Measurements from ENCODE around the gene PRSS2. TPM values are rescaled to one million over a fixed set of nuclear protein-coding genes. Genes with fewer than 3 reads are reported as not detected.

Gene PRSS2
- total RNA-seq, 2 experiments from 2014 or later, result not detected

- POLR2A ChIA-PET, result interaction anchor here (0.6 to 6.2 kb wide), 12 partner anchors 10 to 583 kb away, joined by 3 to 154 read pairs (median 3); no protein-coding TSS in a partner anchor
Measured at GRCh38 chr7:142797391-142798377, 26.9 kb downstream of the PRSS2 start.

GRCh38 chr7:142798451-142799436 lies 28.0 kb downstream of the PRSS2 start:
- POLR2A ChIA-PET, result interaction anchor here (0.6 to 6.2 kb wide), 9 partner anchors 10 to 472 kb away, joined by 3 to 154 read pairs (median 4); no protein-coding TSS in a partner anchor
- CTCF ChIA-PET, result interaction anchor here (0.6 to 5.8 kb wide), 6 partner anchors 10 to 306 kb away, joined by 3 to 79 read pairs (median 4); no protein-coding TSS in a partner anchor

More at GRCh38 chr7:142797391-142798377, 26.9 kb downstream of the PRSS2 start:
- CTCF ChIA-PET, result interaction anchor here (0.6 to 5.8 kb wide), 8 partner anchors 11 to 305 kb away, joined by 3 to 79 read pairs (median 4); no protein-coding TSS in a partner anchor

DNA sequence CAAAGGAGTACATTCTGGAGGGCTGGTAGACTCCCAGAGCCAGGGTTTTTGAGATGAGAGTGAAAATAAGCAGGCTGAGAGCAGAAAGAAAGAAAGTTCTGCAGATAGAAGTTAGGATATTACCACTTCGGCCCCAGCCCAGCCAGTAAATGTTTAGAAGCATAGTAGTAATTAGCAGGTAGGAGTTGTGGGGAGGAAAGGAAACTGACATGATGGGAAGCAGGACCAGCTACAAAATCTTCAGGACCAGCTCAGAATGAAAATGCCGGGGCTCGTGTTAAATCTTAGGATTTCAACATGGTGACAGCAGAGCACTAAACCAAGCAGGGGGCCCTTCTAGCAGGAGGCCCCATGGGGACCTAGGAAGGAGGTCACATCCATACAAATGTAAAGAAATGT lies 28.7 kb downstream of the PRSS2 start:
- CTCF ChIA-PET, result interaction anchor here (0.9 to 5.8 kb wide), 2 partner anchors 9 to 473 kb away, joined by 3 to 79 read pairs; no protein-coding TSS in a partner anchor
- POLR2A ChIA-PET, result interaction anchor here (0.8 to 6.2 kb wide), 3 partner anchors 10 to 163 kb away, joined by 3 to 154 read pairs (median 130); no protein-coding TSS in a partner anchor

DNA sequence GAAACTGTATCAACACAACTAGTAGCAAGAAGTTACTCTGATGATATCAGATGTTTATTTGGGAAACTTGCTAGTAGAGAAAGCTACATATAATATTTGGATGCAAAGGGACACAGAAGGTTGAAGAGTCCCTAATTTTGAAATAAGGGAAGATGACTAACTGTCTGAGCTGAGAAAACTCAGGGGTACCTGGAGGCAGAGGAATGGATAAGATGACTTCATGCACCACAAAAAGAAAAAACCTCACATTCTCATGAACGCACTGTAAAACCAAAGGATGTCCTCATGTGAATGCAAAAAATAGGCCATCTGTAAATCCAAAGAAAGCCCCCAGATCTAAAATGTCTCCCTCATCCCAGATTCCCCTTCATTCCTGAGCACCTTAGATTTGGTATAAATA lies 29.3 kb downstream of the PRSS2 start:
- ChIA-PET CTCF (interaction anchor here (0.9 to 5.8 kb wide), 2 partner anchors 8 to 473 kb away, joined by 3 to 79 read pairs; no protein-coding TSS in a partner anchor), POLR2A (interaction anchor here (5.5 to 6.2 kb wide), 2 partner anchors 9 to 12 kb away, joined by 130 to 154 read pairs; no protein-coding TSS in a partner anchor)

GRCh38 chr7:142800699-142801260 lies 30.0 kb downstream of the PRSS2 start:
- ChIA-PET CTCF (interaction anchor here (2.2 kb wide), 1 partner anchor 10 kb away, joined by 11 read pairs; no protein-coding TSS in a partner anchor), POLR2A (interaction anchor here (0.6 to 6.2 kb wide), 4 partner anchors 8 to 351 kb away, joined by 3 to 154 read pairs (median 68); no protein-coding TSS in a partner anchor)

DNA sequence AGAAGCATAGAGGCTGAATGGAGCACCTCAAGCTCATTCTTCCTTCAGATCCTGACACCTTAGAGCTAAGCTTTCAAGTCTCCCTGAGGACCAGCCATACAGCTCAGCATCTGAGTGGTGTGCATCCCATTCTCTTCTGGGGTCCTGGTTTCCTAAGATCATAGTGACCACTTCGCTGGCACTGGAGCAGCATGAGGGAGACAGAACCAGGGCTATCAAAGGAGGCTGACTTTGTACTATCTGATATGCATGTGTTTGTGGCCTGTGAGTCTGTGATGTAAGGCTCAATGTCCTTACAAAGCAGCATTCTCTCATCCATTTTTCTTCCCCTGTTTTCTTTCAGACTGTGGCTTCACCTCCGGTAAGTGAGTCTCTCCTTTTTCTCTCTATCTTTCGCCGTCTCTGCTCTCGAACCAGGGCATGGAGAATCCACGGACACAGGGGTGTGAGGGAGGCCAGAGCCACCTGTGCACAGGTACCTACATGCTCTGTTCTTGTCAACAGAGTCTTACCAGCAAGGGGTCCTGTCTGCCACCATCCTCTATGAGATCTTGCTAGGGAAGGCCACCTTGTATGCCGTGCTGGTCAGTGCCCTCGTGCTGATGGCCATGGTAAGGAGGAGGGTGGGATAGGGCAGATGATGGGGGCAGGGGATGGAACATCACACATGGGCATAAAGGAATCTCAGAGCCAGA lies 31.0 kb downstream of the PRSS2 start:
- ChIA-PET POLR2A (interaction anchor here (1.0 kb wide), 1 partner anchor 16 kb away, joined by 3 read pairs; no protein-coding TSS in a partner anchor), CTCF (interaction anchor here (2.2 kb wide), 1 partner anchor 9 kb away, joined by 11 read pairs; no protein-coding TSS in a partner anchor)

- ChIA-PET POLR2A (no interaction called here), CTCF (interaction anchor here (2.2 kb wide), 1 partner anchor 9 kb away, joined by 11 read pairs; no protein-coding TSS in a partner anchor)
Measured at GRCh38 chr7:142802301-142802700, 31.5 kb downstream of the PRSS2 start.

- ChIA-PET CTCF (no interaction called here), POLR2A (no interaction called here)
Measured at GRCh38 chr7:142803901-142804300, 33.1 kb downstream of the PRSS2 start.

- ChIA-PET POLR2A (interaction anchor here (1.0 kb wide), 1 partner anchor 14 kb away, joined by 3 read pairs; no protein-coding TSS in a partner anchor), CTCF (no interaction called here)
Measured at GRCh38 chr7:142804728-142805207, 34.0 kb downstream of the PRSS2 start.

- CTCF ChIA-PET, result interaction anchor here (0.9 to 6.6 kb wide), 3 partner anchors 8 to 485 kb away, joined by 3 to 79 read pairs (median 3); no protein-coding TSS in a partner anchor
- POLR2A ChIA-PET, result interaction anchor here (1.0 to 7.5 kb wide), 3 partner anchors 8 to 16 kb away, joined by 3 to 154 read pairs (median 95); no protein-coding TSS in a partner anchor
Measured at GRCh38 chr7:142805350-142806021, 34.7 kb downstream of the PRSS2 start.

DNA sequence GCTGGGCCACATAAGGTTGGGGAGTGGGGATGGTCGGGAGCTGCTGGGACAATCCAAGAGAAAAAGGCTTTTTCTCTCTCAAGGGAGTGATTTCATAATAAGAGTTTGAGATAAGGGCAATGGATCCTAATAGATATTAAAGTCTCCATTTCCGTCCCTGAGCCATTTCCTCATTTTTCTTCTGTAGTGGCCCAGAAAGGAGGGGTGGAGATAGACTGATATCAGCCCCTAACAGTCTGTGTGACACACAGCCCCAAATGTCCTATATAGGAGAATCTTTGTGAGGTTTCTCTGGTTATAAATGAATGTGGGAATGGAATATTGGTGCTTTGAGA lies 35.2 kb downstream of the PRSS2 start:
- ChIA-PET POLR2A (interaction anchor here (6.3 to 7.5 kb wide), 2 partner anchors 8 to 16 kb away, joined by 95 to 154 read pairs; no protein-coding TSS in a partner anchor), CTCF (interaction anchor here (0.9 to 6.6 kb wide), 3 partner anchors 8 to 485 kb away, joined by 3 to 79 read pairs (median 3); no protein-coding TSS in a partner anchor)

GRCh38 chr7:142806957-142807356 lies 36.2 kb downstream of the PRSS2 start:
- CTCF ChIA-PET, result interaction anchor here (1.2 to 6.6 kb wide), 5 partner anchors 9 to 92 kb away, joined by 3 to 79 read pairs (median 23); no protein-coding TSS in a partner anchor
- POLR2A ChIA-PET, result interaction anchor here (0.6 to 7.5 kb wide), 5 partner anchors 9 to 454 kb away, joined by 3 to 154 read pairs (median 3); no protein-coding TSS in a partner anchor

GRCh38 chr7:142807855-142808460 lies 37.2 kb downstream of the PRSS2 start:
- ChIA-PET POLR2A (interaction anchor here (0.7 to 7.5 kb wide), 6 partner anchors 10 to 455 kb away, joined by 3 to 154 read pairs (median 4); no protein-coding TSS in a partner anchor), CTCF (interaction anchor here (0.9 to 6.6 kb wide), 8 partner anchors 10 to 457 kb away, joined by 3 to 79 read pairs (median 8); no protein-coding TSS in a partner anchor)

- ChIA-PET POLR2A (interaction anchor here (0.7 to 7.5 kb wide), 4 partner anchors 10 to 456 kb away, joined by 4 to 154 read pairs (median 50); no protein-coding TSS in a partner anchor), CTCF (interaction anchor here (0.9 to 6.6 kb wide), 7 partner anchors 11 to 456 kb away, joined by 4 to 79 read pairs (median 11); no protein-coding TSS in a partner anchor)
Measured at GRCh38 chr7:142808461-142808801, 37.7 kb downstream of the PRSS2 start.

DNA sequence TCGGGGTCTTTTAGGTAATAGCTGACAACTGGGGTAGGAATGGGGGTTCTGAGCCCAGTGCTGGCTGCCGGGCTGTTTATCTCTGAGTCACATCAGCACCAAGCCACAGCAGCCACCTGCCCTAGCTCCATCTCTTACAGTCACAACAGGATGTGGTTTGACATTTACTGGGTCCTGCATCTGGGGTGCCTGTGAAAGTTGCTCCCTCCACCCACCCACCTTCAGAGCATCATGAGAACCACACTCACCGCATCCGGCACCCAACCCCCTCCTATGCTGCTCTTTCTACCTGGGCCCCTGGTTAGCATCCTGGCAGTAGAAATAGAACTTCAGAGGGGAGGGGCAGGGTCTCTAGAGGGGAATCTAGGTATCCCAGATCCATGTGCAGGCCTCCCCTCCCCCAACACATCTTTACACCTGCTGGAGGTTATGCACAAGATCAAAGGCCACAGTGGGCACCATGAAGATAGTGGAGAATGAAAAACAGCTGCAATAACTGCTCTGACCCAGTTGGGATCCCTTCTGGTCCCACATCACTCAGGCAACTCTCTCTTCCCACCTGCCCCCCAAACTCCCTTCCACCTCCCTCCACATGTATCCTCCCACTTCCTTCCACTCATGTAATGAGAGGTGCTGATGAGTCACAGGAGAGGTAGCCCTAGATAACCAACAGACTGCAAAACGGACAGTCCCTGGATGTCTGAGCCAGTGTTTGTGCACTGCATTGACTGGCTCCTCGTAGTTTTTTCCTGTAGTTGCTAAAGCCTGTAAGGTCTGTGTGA lies 38.2 kb downstream of the PRSS2 start:
- ChIA-PET POLR2A (interaction anchor here (0.7 to 7.5 kb wide), 4 partner anchors 10 to 456 kb away, joined by 4 to 154 read pairs (median 50); no protein-coding TSS in a partner anchor), CTCF (interaction anchor here (0.6 to 6.6 kb wide), 9 partner anchors 11 to 571 kb away, joined by 3 to 79 read pairs (median 8); no protein-coding TSS in a partner anchor)
